ENCODE measurements around the gene SLC25A39. TPM values are rescaled to one million over a fixed set of nuclear protein-coding genes. Genes with fewer than 3 reads are reported as not detected.

The SLC25A39 gene
- polyA plus RNA-seq, 1 experiment: 84.5 TPM

- no peak for DNase-seq (ENCODE audit: low read depth)
- Histone ChIP-seq H3K27me3 (ENCODE audit: control insufficient read depth, insufficient read depth, low read length) (peaks cover 9% of the 10 kb centered on the region), H3K36me3 (ENCODE audit: control insufficient read depth, insufficient read depth, low read length) (no peaks in the 10 kb centered on the region), H3K4me3 (ENCODE audit: low read depth, low read length) (no peak overlapping the region)
- ChIA-PET POLR2A (no interaction called here), CTCF (no interaction called here)
- TF ChIP-seq, protein P1, sequence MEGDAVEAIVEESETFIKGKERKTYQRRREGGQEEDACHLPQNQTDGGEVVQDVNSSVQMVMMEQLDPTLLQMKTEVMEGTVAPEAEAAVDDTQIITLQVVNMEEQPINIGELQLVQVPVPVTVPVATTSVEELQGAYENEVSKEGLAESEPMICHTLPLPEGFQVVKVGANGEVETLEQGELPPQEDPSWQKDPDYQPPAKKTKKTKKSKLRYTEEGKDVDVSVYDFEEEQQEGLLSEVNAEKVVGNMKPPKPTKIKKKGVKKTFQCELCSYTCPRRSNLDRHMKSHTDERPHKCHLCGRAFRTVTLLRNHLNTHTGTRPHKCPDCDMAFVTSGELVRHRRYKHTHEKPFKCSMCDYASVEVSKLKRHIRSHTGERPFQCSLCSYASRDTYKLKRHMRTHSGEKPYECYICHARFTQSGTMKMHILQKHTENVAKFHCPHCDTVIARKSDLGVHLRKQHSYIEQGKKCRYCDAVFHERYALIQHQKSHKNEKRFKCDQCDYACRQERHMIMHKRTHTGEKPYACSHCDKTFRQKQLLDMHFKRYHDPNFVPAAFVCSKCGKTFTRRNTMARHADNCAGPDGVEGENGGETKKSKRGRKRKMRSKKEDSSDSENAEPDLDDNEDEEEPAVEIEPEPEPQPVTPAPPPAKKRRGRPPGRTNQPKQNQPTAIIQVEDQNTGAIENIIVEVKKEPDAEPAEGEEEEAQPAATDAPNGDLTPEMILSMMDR (IDR thresholded peaks at IDR 0.05; ENCODE audit: insufficient read depth, low read depth, low read length): no peak
These were observed 20.0 kb downstream of the SLC25A39 start for GRCh38 chr17:44304651-44305050.

GRCh38 chr17:44297975-44298374 lies 26.6 kb downstream of the SLC25A39 start:
- no peak overlapping the region for H3K4me3 ChIP-seq (ENCODE audit: low read depth, low read length)
- POLR2A ChIA-PET: no interaction called here
- TF ChIP-seq, protein P1 (IDR thresholded peaks at IDR 0.05; ENCODE audit: insufficient read depth, low read depth, low read length): no peak
- H3K36me3 ChIP-seq (ENCODE audit: control insufficient read depth, insufficient read depth, low read length): no peaks in the 10 kb centered on the region
- DNase-seq (ENCODE audit: low read depth): no peak
- H3K27me3 ChIP-seq (ENCODE audit: control insufficient read depth, insufficient read depth, low read length): no peaks in the 10 kb centered on the region; the same call in none of the 2 replicates
- CTCF ChIA-PET: interaction anchor here (0.8 kb wide), 1 partner anchor 33 kb away, joined by 3 read pairs; no protein-coding TSS in a partner anchor

DNA sequence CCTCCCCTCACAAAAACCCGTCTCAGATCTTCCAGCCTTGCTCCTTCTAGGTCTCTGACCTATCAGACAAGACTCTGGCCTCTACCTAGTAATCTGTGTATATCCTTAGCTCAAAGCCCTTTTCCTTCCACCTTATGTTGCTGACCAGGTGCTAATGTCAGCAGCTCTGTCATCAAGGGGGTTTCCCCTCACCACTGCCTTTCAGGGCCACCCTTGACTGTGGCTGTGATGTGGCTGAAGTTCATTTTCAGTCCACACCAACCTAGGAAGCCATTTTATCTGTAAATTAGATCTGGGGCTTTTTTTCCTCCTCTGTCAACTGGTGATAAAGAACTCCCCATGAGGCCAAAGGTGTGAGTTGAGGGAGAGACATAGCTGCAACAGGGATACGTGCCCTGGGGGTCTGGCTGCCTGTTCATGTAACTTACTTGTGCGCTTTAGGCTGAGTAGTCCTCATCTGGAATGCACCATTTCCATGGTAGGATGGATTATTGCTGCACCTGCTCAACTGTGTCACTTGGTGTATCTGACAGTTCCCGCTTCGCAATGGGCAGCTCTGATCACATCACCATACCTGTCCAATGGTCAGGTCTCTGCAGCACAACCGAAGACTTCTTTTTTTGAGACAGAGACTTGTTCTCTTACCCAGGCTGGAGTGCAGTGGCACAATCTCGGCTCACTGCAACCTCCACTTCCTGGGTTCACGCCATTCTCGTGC lies 31.0 kb downstream of the SLC25A39 start:
- Histone ChIP-seq H3K36me3 (ENCODE audit: control insufficient read depth, insufficient read depth, low read length) (no peaks in the 10 kb centered on the region), H3K4me3 (ENCODE audit: low read depth, low read length) (no peak overlapping the region), H3K27me3 (ENCODE audit: control insufficient read depth, insufficient read depth, low read length) (no peaks in the 10 kb centered on the region; the same call in 1 of the 2 replicates)
- TF ChIP-seq, protein P1 (IDR thresholded peaks at IDR 0.05; ENCODE audit: insufficient read depth, low read depth, low read length): no peak
- ChIA-PET POLR2A (no interaction called here), CTCF (no interaction called here)
- no peak for DNase-seq (ENCODE audit: low read depth)

DNA sequence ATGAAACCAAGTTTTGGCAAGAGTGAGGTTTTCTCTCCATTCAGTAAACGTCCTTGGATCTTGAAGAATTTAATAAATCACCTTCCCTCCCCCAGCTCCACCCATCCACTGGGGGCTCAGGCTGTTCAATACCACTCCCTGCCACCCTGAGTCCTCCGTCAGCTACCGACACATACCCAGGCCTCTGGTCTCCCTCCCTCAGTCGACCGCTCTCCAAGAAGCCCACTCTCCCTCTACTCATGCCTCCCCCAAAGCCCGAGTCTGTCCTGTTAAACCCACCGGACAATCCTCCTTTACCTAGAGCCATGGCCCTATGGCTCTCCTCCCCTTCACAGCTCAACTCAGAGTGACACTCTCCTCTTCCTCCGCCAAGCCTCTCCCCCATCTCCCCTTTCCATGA lies 37.0 kb downstream of the SLC25A39 start:
- CTCF ChIA-PET: no interaction called here
- TF ChIP-seq, protein P1 (IDR thresholded peaks at IDR 0.05; ENCODE audit: insufficient read depth, low read depth, low read length): no peak
- POLR2A ChIA-PET: no interaction called here
- Histone ChIP-seq H3K27me3 (ENCODE audit: control insufficient read depth, insufficient read depth, low read length) (no peaks in the 10 kb centered on the region), H3K4me3 (ENCODE audit: low read depth, low read length) (no peak overlapping the region), H3K36me3 (ENCODE audit: control insufficient read depth, insufficient read depth, low read length) (no peaks in the 10 kb centered on the region)
- DNase-seq (ENCODE audit: low read depth): no peak

GRCh38 chr17:44284024-44284400 lies 40.6 kb downstream of the SLC25A39 start:
- Histone ChIP-seq H3K27me3 (ENCODE audit: control insufficient read depth, insufficient read depth, low read length) (no peaks in the 10 kb centered on the region), H3K4me3 (ENCODE audit: low read depth, low read length) (no peak overlapping the region), H3K36me3 (ENCODE audit: control insufficient read depth, insufficient read depth, low read length) (no peaks in the 10 kb centered on the region)
- ChIA-PET CTCF (no interaction called here), POLR2A (no interaction called here)
- DNase-seq (ENCODE audit: low read depth): no peak
- TF ChIP-seq, protein P1 (IDR thresholded peaks at IDR 0.05; ENCODE audit: insufficient read depth, low read depth, low read length): no peak
